Measurements from ENCODE around the gene EXOSC10.

- TF ChIP-seq POLR2AphosphoS5 (IDR thresholded peaks at IDR 0.05; ENCODE audit: low read depth, low read length), result no peak
- TF ChIP-seq REST (IDR thresholded peaks at IDR 0.05; ENCODE audit: insufficient read depth in 1 of 2, low read depth in 2 of 2, low read length in 2 of 2), result no peak
These were observed 30.2 kb upstream of the EXOSC10 start for GRCh38 chr1:11129649-11130390.

All from PFSK-1 (cell line).